HG02884 (cell line): ENCODE measurements around the gene ORC3.
"Not testable (repeated sequence)": the region's sequence is repeated elsewhere in the genome, so short reads cannot be mapped to it uniquely, and the experiment has no call there.

ENCODE experiments used
- ATAC-seq: cut with Tn5 transposase; IDR thresholded peaks from one replicate; pipeline ENCODE4 v1.9.1; 2021; ENCODE audit warnings: mild to moderate bottlenecking, moderate library complexity; ENCODE audit not compliant: unreplicated experiment

The ORC3 gene

GRCh38 chr6:87658516-87658915, 68.6 kb downstream of the ORC3 start:
- ATAC-seq = no peak

DNA sequence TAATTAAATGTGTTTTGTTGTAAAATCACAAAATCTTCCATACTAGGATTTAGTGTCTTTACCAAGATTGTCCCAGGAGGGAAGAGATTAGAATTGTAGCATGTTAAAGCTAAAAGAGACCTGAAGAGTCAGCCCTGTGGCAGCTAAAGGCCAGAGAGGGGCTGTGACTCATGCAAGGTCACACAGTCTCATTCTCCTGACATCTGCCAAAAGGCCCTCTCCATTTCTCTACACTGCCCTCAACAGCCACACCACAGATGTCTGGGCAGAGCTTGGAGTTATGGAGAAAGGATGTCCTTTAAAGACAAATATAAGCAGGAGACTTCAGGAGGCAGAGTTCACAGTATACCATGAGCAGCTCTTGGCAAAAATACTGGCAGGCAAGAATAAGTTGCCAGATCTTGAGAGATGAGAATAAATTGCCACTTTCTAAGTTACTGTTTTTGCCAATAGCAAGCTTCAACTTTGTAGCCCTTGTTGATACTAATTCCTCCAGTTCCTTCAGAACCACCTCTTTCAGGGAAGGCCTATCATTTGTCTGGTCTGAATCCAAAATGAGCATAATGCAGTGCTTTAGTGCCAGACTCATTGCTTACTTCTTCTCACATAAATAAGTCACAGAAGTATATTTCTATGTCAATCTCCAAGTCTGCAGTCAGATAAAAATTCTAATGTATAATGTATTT, 70.4 kb downstream of the ORC3 start:
- ATAC-seq = no peak

DNA sequence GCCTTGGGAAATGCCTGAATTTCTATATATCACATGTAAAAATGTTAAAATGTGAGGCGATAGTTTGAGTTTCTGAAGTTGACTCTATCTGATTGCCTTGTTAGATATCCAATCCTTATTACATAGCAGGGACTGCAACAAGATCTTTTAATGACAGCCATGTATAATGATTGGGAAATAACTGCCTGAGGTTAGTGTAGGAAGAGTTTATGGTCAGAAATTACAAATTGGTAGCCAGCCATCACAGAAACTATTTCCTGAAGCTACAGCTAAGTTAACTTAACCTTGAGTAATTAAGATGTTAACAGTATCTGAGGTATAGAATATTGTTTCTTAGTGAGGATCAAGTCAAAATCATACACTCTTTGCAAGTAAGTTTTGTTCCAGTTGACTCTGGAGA, 71.1 kb downstream of the ORC3 start:
- no peak for ATAC-seq

- ATAC-seq = no peak
These were observed 71.6 kb downstream of the ORC3 start for GRCh38 chr6:87661503-87661902.

GRCh38 chr6:87663434-87663833, 73.5 kb downstream of the ORC3 start:
- ATAC-seq = no peak

DNA sequence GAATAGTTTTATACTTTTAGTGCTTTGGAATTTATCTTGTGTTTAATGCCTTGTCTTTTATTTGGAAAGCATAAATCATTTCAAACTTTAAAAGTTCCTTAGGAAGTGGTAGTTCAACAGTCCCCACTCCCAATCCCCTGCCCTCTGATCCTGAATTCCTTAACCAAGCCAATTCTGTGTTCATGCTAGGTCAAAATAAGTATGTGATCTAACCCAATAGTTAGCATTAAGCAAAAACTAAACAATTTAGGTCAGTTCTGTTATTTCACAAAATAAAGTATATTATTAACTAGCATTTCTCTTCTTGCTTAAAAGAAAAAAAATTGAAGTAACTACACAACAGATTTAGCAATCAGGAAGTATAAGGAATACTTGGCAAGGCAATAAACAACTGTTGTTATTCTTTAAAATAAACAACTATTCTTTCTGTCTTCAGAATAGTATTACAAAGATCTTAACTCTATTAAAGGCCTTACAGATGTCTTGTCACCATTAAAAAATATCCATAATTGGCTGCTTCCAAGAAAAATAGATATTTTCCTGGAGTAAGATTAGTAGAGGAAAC, 75.1 kb downstream of the ORC3 start:
- no peak for ATAC-seq

GRCh38 chr6:87667032-87667431, 77.1 kb downstream of the ORC3 start:
- ATAC-seq = no peak

DNA sequence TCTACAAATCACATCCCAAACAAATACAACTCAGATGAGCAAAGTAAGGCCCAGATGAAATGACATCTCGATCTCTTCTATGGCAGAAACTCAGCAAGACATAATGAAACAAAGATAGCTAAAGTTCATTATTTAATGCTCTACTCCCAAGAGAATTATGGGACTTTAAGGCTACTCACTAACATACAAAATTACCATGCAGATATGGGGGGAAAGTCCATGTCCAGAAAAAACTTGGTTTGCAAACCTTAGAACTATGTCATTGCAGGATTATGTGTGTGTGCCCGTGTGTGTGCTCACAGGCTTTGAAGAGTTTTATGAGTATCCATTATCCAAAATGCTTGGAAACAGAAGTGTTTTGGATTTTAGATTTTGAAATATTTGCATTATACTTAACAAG, 78.1 kb downstream of the ORC3 start:
- no peak for ATAC-seq

DNA sequence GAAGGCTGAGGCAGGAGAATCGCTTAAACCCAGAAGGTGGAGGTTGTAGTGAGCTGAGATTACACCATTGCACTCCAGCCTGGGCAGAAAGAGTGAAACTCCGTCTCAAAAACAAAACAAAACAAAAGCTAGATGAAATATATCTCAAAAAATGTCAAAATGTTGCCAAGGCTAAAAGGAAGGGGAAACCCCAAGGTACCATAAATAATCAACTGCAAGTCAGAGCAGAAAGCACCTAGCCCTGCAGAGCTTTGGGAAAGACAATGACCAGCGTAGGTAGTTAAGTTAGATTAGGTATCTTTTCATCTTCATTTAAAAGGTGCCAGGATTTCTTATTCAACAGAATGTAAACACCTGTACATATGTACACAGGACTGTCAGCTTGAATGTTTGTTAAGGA, 79.1 kb downstream of the ORC3 start:
- ATAC-seq = no peak

DNA sequence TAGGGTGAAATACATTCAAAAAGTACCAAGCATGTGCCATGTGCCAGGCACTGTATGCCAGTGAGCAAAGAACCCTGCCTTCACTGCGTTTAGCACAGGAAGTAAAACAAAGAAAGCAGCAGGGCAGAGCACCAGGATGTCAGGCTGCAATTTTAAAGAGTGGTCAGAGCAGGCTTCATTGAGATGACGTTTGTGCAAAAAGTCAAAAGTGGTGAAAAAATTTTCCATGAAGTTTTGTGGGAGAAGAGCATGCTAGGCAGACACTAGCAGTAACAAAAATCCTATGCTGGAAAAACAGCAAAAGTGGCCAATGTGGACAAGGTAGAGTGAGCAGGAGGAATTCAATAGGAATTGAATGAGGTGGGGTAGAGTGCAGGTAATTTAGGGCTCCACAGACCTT, 80.8 kb downstream of the ORC3 start:
- no peak for ATAC-seq

- ATAC-seq = no peak
These were observed 81.7 kb downstream of the ORC3 start for GRCh38 chr6:87671555-87672029.

DNA sequence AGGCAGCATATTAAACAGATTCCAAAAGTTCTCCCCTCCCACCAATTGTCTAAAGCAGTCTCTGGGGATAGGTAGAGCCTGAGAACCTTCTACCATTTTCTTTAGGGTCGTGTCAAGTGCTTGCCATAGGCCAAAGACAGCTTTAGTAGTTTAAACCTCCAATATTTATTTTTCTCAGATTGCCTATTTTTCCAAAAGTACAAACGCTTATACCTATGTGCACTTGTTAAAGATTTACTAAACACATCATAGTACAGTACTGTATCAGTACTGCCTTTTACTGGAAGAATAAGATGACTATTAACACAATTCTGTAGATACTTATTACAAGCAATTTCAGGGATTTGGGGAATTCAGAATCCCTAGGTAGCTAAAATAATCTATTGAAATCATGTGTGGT, 82.7 kb downstream of the ORC3 start:
- no peak for ATAC-seq

GRCh38 chr6:87673237-87673636, 83.3 kb downstream of the ORC3 start:
- ATAC-seq = no peak

DNA sequence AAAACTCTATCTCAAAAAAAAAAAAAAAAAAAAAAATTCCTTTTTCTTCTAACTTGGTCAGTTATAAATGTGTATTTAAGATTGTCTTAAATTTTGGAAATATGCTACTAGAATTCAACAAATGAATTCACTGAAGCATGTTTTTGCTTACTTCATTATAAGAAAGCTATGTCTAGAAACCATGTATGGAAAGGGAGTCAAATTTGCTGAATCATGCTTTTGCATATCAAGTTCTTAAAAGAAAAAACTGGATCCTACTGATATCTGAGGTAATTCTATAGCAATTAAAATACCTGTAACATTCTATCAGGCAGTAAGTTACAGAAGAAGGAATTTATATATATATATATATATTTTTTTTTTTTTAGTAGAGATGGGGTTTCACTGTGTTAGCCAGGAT, 84.4 kb downstream of the ORC3 start:
- no peak for ATAC-seq

DNA sequence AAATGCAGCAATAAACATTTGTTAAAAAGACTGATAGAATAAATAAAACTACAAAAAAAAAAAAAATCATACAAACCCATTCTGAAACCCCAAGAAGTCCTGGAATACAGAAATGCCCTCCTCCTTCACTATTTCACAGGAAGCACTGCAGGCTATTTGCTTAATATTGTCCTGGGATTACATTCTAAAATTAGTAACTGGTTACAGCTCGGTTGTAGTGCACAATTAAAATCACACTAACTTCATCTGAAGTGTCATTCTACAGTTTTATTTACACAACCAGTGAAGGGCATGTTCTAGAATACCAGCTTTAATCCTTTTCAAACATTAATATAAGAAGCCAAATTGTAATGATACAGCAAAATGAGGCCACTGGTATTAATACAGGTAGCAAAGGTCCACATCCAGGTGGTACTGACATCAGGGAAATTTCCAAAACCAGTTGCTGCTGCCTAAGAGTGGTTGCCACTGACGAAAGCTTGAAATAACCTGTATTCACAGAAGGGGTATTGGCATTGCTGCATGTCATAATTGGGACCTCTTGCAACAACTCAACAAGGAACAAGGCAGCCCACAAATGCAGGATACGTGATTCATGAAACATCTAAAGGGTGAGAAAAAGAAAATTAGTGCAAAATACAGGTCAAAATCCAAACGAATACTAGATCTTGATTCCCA, 85.2 kb downstream of the ORC3 start:
- no peak for ATAC-seq

GRCh38 chr6:87682310-87682709, 92.4 kb downstream of the ORC3 start:
- peak; percentile 91 for ATAC-seq

DNA sequence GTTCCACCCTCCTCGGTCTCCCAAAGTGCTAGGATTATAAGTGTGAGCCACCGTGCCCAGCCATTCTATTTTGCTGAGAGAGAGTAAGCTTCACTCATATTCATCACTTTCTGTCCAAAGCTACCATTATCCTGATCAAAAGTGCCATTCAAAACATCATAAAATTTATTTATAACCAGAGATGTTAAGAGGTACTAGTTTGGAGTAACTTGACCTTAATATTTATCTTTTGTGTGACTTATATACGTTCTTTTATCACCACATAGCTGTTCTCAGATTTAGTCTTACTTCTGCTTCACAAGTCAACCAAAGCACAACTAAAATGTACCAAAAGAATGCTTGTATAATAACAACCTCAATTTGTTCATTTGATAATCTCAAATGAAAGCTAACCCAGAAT, 94.0 kb downstream of the ORC3 start:
- no peak for ATAC-seq

DNA sequence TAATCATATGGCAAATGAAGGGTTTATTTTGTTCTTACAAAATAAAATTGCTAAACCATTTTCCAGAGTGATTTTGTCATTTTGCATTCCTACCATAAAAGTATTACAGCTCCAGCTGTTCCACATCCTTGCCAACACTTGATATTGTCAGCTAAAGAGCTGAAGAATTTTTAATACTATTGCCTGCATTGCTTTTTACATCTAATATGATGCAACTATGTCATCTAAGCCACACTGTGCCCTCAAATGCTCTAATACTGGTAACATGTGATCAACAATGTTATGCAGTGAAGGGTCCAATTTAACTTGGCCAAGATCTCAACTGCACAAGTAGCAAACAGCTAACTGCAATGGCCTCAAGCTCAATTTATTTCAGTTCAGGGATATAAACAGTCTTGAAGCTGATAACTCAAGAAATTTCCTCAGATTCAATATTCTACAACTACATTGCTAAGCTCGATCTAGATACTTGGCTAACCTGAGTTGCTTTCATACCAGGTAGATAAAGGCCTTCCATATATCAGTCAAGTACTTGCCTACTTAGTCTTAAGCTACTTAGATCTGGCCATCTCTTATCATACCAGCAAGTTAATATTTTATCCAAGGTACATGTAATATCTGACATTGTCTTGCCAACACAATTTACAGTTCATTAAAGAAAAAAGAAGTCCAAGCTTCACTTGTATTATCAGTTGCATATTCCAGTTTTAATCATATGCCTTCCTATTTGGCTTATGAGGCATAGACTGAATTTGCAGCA, 95.1 kb downstream of the ORC3 start:
- ATAC-seq = no peak

DNA sequence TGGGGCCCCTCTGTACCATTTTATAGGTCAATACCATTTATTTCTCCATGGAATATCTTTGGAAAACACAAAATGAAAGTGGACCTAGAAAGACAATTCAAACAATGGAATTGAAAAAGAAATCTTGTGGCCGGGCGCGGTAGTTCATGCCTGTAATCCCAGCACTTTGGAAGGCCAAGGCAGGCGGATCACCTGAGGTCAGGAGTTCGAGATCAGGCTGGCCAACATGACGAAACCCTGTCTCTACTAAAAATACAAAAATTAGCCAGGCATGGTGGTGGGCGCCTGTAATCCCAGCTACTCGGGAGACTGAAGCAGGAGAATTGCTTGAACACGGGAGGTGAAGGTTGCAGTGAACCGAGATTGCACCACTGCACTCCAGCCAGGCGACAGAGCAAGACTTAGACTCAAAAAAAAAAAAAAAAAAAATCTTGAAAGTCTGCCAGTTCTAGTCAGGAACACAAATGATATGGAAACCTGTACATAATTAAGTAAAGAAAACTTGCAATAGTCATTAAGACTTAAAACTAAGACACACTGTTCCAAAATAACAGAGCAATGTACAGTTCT, 96.8 kb downstream of the ORC3 start:
- not testable (repeated sequence) for ATAC-seq

DNA sequence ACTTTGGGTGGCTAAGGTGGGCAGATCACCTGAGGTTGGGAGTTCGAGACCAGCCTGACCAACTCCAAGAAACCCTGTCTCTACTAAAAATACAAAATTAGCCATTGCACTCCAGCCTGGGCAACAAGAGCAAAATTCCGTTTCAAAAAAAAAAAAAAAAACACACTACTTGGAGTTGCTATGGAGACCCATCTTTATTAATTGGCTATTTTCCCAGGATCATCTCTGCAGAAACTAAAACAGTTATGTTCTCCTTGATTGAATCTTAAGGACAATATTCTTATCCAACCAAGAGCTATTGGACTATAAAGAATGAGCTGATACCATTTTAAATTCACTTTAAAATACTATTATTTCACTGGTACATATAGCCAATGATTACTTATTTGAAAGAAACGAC, 97.4 kb downstream of the ORC3 start:
- no peak for ATAC-seq

DNA sequence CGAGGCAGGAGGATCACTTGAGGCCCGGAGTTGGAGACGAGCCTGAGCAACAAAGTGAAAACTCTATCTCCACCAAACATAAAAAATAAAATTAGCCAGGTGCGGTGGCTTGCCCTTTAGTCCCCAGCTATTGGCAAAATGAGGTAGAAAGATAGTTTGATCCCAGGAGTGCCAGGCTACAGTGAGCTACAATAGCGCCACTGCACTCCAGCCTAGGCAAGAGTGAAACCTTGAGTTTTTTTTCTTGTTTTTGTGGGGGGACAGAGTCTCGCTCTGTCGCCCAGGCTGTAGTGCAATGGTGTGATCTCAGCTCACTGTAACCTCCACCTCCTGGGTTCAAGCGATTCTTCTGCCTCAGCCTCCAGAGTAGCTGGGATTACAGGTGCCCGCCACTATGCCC, 98.0 kb downstream of the ORC3 start:
- ATAC-seq = not testable (repeated sequence)
